OCI-LY7 (cell line): ENCODE results near the gene RNF222. TPM values are rescaled to one million over a fixed set of nuclear protein-coding genes. Genes with fewer than 3 reads are reported as not detected.

Experiments
- BruUV-seq: library from RNA; stranded (reverse); fragments of 400-500 nt; replicated peaks from 2 replicates; lab custom pipeline; 2021; lab: Mats Ljungman, UMichigan
- CTCF ChIA-PET: fragments of 300-600 bp; sonication (Branson Sonifier 250); formaldehyde crosslinking; loops from one replicate; lab custom pipeline; 2022; ENCODE audit warnings: antibody characterized with exemption; ENCODE audit not compliant: unreplicated experiment; lab: Charles Lee
- POLR2A ChIA-PET: fragments of 300-600 bp; sonication (Branson Sonifier 250); formaldehyde crosslinking; loops from one replicate; lab custom pipeline; 2022; ENCODE audit warnings: antibody characterized with exemption; lab: Charles Lee
- DNase-seq: peaks from one replicate; pipeline ENCODE4 v3.0.0-alpha.2; 2015; ENCODE audit warnings: low spot score
- H2AFZ ChIP-seq: fragments of 200-600 bp; sonication (generic), shearing (Covaris generic); 2 replicates; pipeline ENCODE4 v1.6.1; 2014; ENCODE audit warnings: mild to moderate bottlenecking, antibody characterized with exemption, low read length, moderate library complexity
- H3K27ac ChIP-seq: fragments of 200-600 bp; sonication (generic); 2 replicates; pipeline ENCODE4 v1.5.1; 2014; ENCODE audit warnings: mixed run types, low read depth, mild to moderate bottlenecking, moderate library complexity, low read length, inconsistent platforms; ENCODE audit not compliant: poor library complexity, severe bottlenecking
- H3K36me3 ChIP-seq: fragments of 200-600 bp; sonication (generic); 2 replicates; pipeline ENCODE4 v1.6.1; 2014; ENCODE audit warnings: mild to moderate bottlenecking, antibody characterized with exemption, low read length, moderate library complexity, mixed read lengths; ENCODE audit not compliant: insufficient read depth
- H3K4me1 ChIP-seq: fragments of 200-600 bp; sonication (generic); 2 replicates; pipeline ENCODE4 v1.5.1; 2014; ENCODE audit warnings: mild to moderate bottlenecking, low read length; ENCODE audit not compliant: insufficient read depth, poor library complexity, severe bottlenecking
- H3K4me2 ChIP-seq: fragments of 200-600 bp; sonication (generic); 2 replicates; pipeline ENCODE4 v1.6.1; 2014; ENCODE audit warnings: mild to moderate bottlenecking, low read length
- H3K4me3 ChIP-seq: fragments of 200-600 bp; sonication (generic); 2 replicates; pipeline ENCODE4 v1.5.1; 2014; ENCODE audit warnings: mild to moderate bottlenecking, low read depth, low read length; ENCODE audit not compliant: poor library complexity, severe bottlenecking
- H3K79me2 ChIP-seq: fragments of 200-600 bp; sonication (generic); 2 replicates; pipeline ENCODE4 v1.6.1; 2016; ENCODE audit warnings: low read depth, mild to moderate bottlenecking, low read length, moderate library complexity, mixed read lengths; ENCODE audit not compliant: insufficient read depth
- H3K9me2 ChIP-seq: fragments of 200-600 bp; sonication (generic); 2 replicates; pipeline ENCODE4 v1.6.1; 2016; ENCODE audit warnings: mild to moderate bottlenecking, low read length, mixed read lengths; ENCODE audit not compliant: insufficient read depth
- H3K9me3 ChIP-seq: fragments of 200-600 bp; sonication (generic); 2 replicates; pipeline ENCODE4 v1.6.1; 2014; ENCODE audit warnings: mild to moderate bottlenecking, mixed run types, low read length, mixed read lengths
- H4K20me1 ChIP-seq: fragments of 200-600 bp; sonication (generic); 2 replicates; pipeline ENCODE4 v1.6.1; 2014; ENCODE audit warnings: mild to moderate bottlenecking, antibody characterized with exemption, low read length, moderate library complexity, mixed read lengths; ENCODE audit not compliant: insufficient read depth
- CTCF ChIP-seq: fragments of 200-600 bp; sonication (generic); conservative IDR thresholded peaks from 2 replicates; pipeline ENCODE4 v1.5.1; 2014; ENCODE audit warnings: mild to moderate bottlenecking, antibody characterized with exemption, low read length, moderate library complexity, mixed read lengths
- EZH2phosphoT487 ChIP-seq: fragments of 200-600 bp; sonication (generic); IDR thresholded peaks from 2 replicates; pipeline ENCODE4 v1.6.1; 2018; ENCODE audit warnings: low read depth, borderline replicate concordance, mild to moderate bottlenecking, mixed run types, antibody characterized with exemption, low read length, moderate library complexity, mixed read lengths
- intact Hi-C: fragments of 100-400 bp; cut with micrococcal nuclease; formaldehyde crosslinking; loops from one replicate; pipeline ENCODE4 v1.10.0; 2022; ENCODE audit not compliant: unreplicated experiment
- total RNA-seq, 2 experiments: library from RNA; depleted of rRNA in 1 of 2; stranded (reverse); fragments of >200 nt in 1 of 2; shearing (Covaris generic) in 1 of 2; gene quantifications; 2 replicates each; pipeline ENCODE4 v1.2.3, GENCODE V29; 2014 to 2022

The RNF222 gene
- total RNA-seq, 2 experiments from 2014 or later, result 0.06 to 0.15 TPM

GRCh38 chr17:8345052-8345690 is 52.5 kb downstream of the RNF222 start:
- H3K79me2 ChIP-seq, result no peaks in the 10 kb centered on the region
- H3K36me3 ChIP-seq, result no peaks in the 10 kb centered on the region
- intact Hi-C loops, result no loop called here
- no peaks in the 10 kb centered on the region for H3K9me3 ChIP-seq
- H3K4me2 ChIP-seq, result no peak overlapping the region
- H3K27ac ChIP-seq, result no peak overlapping the region
- no peaks in the 10 kb centered on the region for H3K9me2 ChIP-seq
- POLR2A ChIA-PET, result interaction anchor here (1.5 kb wide), 1 partner anchor 10 kb away, joined by 5 read pairs; no protein-coding TSS in a partner anchor
- no peak overlapping the region for H3K4me3 ChIP-seq
- BruUV-seq, result no TSS peak
- H3K4me1 ChIP-seq, result no peaks in the 10 kb centered on the region
- no peaks in the 10 kb centered on the region for H4K20me1 ChIP-seq
- no peak overlapping the region for H2AFZ ChIP-seq
- no peak for DNase-seq
- CTCF ChIA-PET, result interaction anchor here (0.6 kb wide), 1 partner anchor 30 kb away, joined by 4 read pairs; no protein-coding TSS in a partner anchor
- TF ChIP-seq CTCF, result no peak
- no peak for TF ChIP-seq EZH2phosphoT487

GRCh38 chr17:8341456-8341855 is 56.2 kb downstream of the RNF222 start:
- Histone ChIP-seq H3K4me3 (no peak overlapping the region), H3K4me1 (no peaks in the 10 kb centered on the region), H4K20me1 (no peaks in the 10 kb centered on the region), H3K27ac (no peak overlapping the region), H3K4me2 (no peak overlapping the region), H3K79me2 (no peaks in the 10 kb centered on the region), H2AFZ (no peak overlapping the region), H3K36me3 (no peaks in the 10 kb centered on the region), H3K9me3 (no peaks in the 10 kb centered on the region), H3K9me2 (no peaks in the 10 kb centered on the region)
- DNase-seq, result no peak
- ChIA-PET CTCF (no interaction called here), POLR2A (interaction anchor here (0.5 to 0.7 kb wide), 4 partner anchors 24 to 606 kb away, joined by 3 to 4 read pairs (median 4); no protein-coding TSS in a partner anchor)
- intact Hi-C loops, result no loop called here
- no TSS peak for BruUV-seq
- TF ChIP-seq CTCF (no peak), EZH2phosphoT487 (no peak)

Other genes starting within 250 kb of the RNF222 start
- gene PER1, start 245.4 kb downstream of the RNF222 start, total RNA-seq (2014; rRNA removed; shearing (Covaris generic)), result 13.9 and 15.4 TPM in 2 replicates
- gene PER1, start 245.4 kb downstream of the RNF222 start, total RNA-seq (2022), result 38.0 and 48.0 TPM in 2 replicates
- 10.4 and 21.2 TPM in 2 replicates for gene VAMP2, start 234.9 kb downstream of the RNF222 start, total RNA-seq (2014; rRNA removed; shearing (Covaris generic))
- gene VAMP2, start 234.9 kb downstream of the RNF222 start, total RNA-seq (2022), result 40.9 and 45.1 TPM in 2 replicates
- 34.6 and 57.0 TPM in 2 replicates for gene TMEM107, start 221.4 kb downstream of the RNF222 start, total RNA-seq (2014; rRNA removed; shearing (Covaris generic))
- 43.9 and 45.4 TPM in 2 replicates for gene TMEM107, start 221.4 kb downstream of the RNF222 start, total RNA-seq (2022)
- 13.9 and 14.3 TPM in 2 replicates for gene BORCS6, start 207.6 kb downstream of the RNF222 start, total RNA-seq (2014; rRNA removed; shearing (Covaris generic))
- 12.0 and 12.7 TPM in 2 replicates for gene BORCS6, start 207.6 kb downstream of the RNF222 start, total RNA-seq (2022)
- 248 and 283 TPM in 2 replicates for gene AURKB, start 187.3 kb downstream of the RNF222 start, total RNA-seq (2014; rRNA removed; shearing (Covaris generic))
- 310 and 323 TPM in 2 replicates for gene AURKB, start 187.3 kb downstream of the RNF222 start, total RNA-seq (2022)
- 36.2 and 50.3 TPM in 2 replicates for gene CTC1, start 149.8 kb downstream of the RNF222 start, total RNA-seq (2014; rRNA removed; shearing (Covaris generic))
- 97.6 and 122 TPM in 2 replicates for gene CTC1, start 149.8 kb downstream of the RNF222 start, total RNA-seq (2022)
- gene PFAS, start 148.5 kb downstream of the RNF222 start, total RNA-seq (2014; rRNA removed; shearing (Covaris generic)), result 114 and 122 TPM in 2 replicates
- 170 and 180 TPM in 2 replicates for gene PFAS, start 148.5 kb downstream of the RNF222 start, total RNA-seq (2022)
- 30.6 and 32.2 TPM in 2 replicates for gene RANGRF, start 109.2 kb downstream of the RNF222 start, total RNA-seq (2014; rRNA removed; shearing (Covaris generic))
- gene RANGRF, start 109.2 kb downstream of the RNF222 start, total RNA-seq (2022), result 43.3 and 46.7 TPM in 2 replicates
- 3.9 and 4.5 TPM in 2 replicates for gene SLC25A35, start 102.4 kb downstream of the RNF222 start, total RNA-seq (2014; rRNA removed; shearing (Covaris generic))
- 23.8 and 27.8 TPM in 2 replicates for gene SLC25A35, start 102.4 kb downstream of the RNF222 start, total RNA-seq (2022)
- not detected in 2 replicates for gene ARHGEF15, start 87.6 kb downstream of the RNF222 start, total RNA-seq (2014; rRNA removed; shearing (Covaris generic))
- not detected in 2 replicates for gene ARHGEF15, start 87.6 kb downstream of the RNF222 start, total RNA-seq (2022)
- not detected in 2 replicates for gene ODF4, start 58.0 kb downstream of the RNF222 start, total RNA-seq (2014; rRNA removed; shearing (Covaris generic))
- gene ODF4, start 58.0 kb downstream of the RNF222 start, total RNA-seq (2022), result not detected in 2 replicates
- gene RPL26, start 14.6 kb downstream of the RNF222 start, total RNA-seq (2014; rRNA removed; shearing (Covaris generic)), result 4,013 and 5,038 TPM in 2 replicates
- gene RPL26, start 14.6 kb downstream of the RNF222 start, total RNA-seq (2022), result 3,139 and 3,331 TPM in 2 replicates
- gene NDEL1, start 38.1 kb upstream of the RNF222 start, total RNA-seq (2014; rRNA removed; shearing (Covaris generic)), result 37.9 and 40.0 TPM in 2 replicates
- gene NDEL1, start 38.1 kb upstream of the RNF222 start, total RNA-seq (2022), result 65.7 and 69.9 TPM in 2 replicates
- 41.9 and 55.0 TPM in 2 replicates for gene MYH10, start 232.9 kb upstream of the RNF222 start, total RNA-seq (2014; rRNA removed; shearing (Covaris generic))
- 50.6 and 60.4 TPM in 2 replicates for gene MYH10, start 232.9 kb upstream of the RNF222 start, total RNA-seq (2022)